Hepatocyte (in vitro differentiated cells): ENCODE data around the gene NPHP1.
"Not testable (repeated sequence)": the region's sequence is repeated elsewhere in the genome, so short reads cannot be mapped to it uniquely, and the experiment has no call there.

Experiments
- CTCF ChIP-seq: fragments of 200-600 bp; sonication (generic); IDR thresholded peaks from 2 replicates; pipeline ENCODE4 v1.5.1; 2016; ENCODE audit warnings: antibody characterized with exemption, mild to moderate bottlenecking; ENCODE audit not compliant: poor library complexity
- EZH2 ChIP-seq: fragments of 200-600 bp; sonication (generic); IDR thresholded peaks from 2 replicates; pipeline ENCODE4 v1.6.1; 2016; ENCODE audit warnings: antibody characterized with exemption, mild to moderate bottlenecking, borderline replicate concordance
- EZH2phosphoT487 ChIP-seq: fragments of 200-600 bp; sonication (generic); IDR thresholded peaks from one replicate; pipeline ENCODE4 v1.6.1; 2018; ENCODE audit warnings: antibody characterized with exemption, mild to moderate bottlenecking, low read depth, moderate library complexity; ENCODE audit not compliant: unreplicated experiment, severe bottlenecking

DNA sequence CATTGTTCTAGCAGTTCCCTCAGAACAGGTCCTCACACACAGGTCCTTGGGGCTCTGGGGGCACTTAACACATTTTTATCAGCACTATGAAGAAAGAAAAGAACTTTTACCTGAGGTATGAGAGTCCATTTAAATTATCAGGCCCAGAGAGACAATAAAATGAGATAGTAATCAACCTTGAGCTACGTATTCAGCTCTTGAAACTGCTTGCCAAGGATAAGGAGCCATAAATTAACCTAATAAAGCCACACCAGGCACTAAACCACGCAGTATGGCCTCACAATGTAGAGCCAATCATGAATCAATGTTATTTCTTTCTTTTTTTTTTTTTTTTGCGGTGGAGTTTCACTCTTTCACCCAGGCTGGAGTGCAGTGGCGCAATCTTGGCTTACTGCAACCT lies 126.7 kb downstream of the NPHP1 start:
- not testable (repeated sequence) for TF ChIP-seq CTCF, EZH2, EZH2phosphoT487
